GM19099 (cell line): ENCODE measurements around the gene ZFP36L2.

Source experiments
- POLR2A ChIP-seq: IDR thresholded peaks from 3 replicates; pipeline ENCODE4 v1.6.1; 2011; ENCODE audit warnings: low read depth; ENCODE audit not compliant: insufficient read length; ENCODE audit errors: extremely low read depth

ZFP36L2 gene

GRCh38 chr2:43230351-43230885 lies 4.0 kb upstream of the ZFP36L2 start:
- TF ChIP-seq POLR2A, result no peak

- no peak for TF ChIP-seq POLR2A
Observed at GRCh38 chr2:43228756-43229659, 2.6 kb upstream of the ZFP36L2 start.

DNA sequence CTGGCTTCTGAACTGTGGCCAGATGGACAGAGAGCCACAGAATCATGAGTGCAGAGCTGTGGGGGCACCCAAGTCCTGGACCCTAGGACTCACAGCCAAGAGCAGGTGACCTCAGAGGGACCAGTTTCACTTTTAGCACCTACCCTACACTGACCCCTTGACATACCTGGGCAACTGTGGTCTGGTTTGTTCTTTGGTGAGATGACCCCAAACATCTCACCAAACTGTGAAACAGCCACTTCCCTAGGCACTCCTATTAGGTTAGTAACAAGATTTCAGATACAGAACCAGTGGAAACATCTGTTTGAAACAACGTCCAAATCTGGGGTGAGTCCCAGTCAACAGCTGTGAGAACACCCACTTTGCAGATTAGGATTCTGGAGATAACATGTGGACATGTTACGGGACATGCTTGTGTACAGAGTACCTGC lies 1.9 kb upstream of the ZFP36L2 start:
- TF ChIP-seq POLR2A, result no peak

DNA sequence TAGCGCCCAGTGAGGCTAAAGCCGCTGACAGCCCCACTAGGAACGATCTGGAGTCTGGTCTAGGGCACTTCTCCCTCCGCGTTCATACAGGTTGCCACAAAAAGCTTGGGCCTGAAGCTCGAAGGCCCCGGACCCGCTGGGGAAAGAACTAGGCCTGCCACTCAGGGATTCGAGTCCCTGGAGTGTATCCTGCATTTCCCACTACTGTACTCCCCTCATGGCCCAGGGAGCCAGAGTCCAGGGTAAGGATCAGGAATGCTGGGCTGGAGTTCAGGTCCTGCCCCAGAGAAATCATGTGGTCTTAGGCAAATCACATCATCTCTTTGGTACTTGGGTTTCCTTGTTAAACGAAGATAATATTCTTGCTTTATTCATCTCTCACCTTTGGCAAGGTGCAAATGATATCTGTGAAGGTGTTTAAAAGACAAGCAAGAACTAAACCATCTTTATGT lies 1.4 kb upstream of the ZFP36L2 start:
- TF ChIP-seq POLR2A, result no peak

- peak; percentile 42 for TF ChIP-seq POLR2A
Observed at GRCh38 chr2:43226955-43227829, 786 bp upstream of the ZFP36L2 start.

GRCh38 chr2:43225788-43226557 lies 433 bp downstream of the ZFP36L2 start:
- TF ChIP-seq POLR2A, result no peak

- TF ChIP-seq POLR2A, result peak; percentile 21
Observed at GRCh38 chr2:43225093-43225787, 1.2 kb downstream of the ZFP36L2 start.

DNA sequence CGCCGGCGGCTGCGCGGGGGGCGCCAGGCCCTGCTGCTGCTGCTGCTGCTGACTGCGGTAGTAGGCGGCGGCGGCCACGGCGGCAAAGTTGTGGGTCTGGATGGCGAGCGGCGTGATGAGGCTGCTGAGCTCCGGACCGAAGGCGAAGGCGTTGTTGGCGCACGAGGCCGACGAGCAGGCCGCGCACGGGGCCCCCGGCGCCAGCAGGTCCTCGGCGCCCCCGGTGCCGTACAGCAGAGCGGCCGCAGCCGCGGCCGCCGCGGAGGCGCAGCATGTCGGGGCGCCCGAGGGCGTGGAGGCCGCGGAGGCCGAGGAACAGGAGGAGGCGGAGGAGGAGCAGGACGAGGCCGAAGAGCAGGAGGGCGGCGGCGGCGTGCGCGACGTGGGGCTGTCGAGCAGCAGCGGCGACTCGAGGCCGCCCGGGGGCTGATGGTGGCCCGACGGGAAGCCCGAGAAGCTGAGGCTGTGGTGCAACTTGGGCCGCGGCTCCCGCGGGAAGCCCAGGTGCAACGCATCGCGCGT lies 1.8 kb downstream of the ZFP36L2 start:
- peak; percentile 17 for TF ChIP-seq POLR2A

DNA sequence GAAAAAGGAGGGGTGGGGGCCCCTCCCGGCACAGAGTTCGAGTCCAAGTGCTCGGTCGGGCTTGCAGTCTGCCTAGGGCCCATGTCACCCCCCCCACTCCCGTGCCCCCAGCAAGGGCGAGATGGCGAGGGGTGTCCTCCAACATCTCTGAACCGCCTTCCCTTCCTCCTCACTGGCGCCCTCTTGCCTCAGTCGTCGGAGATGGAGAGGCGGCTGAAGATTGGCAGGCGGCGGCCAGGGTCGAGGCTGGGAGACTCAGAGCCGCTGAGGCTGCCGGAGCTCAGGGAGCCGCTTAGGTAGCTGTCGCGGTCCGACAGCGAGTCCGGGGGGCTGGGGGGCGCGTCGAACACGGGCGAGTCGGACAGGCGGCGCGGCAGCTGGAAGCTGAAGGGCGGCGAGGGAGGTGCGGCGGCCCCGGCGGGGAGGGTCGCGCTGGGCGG lies 2.3 kb downstream of the ZFP36L2 start:
- peak; percentile 23 for TF ChIP-seq POLR2A

- no peak for TF ChIP-seq POLR2A
Observed at GRCh38 chr2:43223521-43224001, 2.8 kb downstream of the ZFP36L2 start.

DNA sequence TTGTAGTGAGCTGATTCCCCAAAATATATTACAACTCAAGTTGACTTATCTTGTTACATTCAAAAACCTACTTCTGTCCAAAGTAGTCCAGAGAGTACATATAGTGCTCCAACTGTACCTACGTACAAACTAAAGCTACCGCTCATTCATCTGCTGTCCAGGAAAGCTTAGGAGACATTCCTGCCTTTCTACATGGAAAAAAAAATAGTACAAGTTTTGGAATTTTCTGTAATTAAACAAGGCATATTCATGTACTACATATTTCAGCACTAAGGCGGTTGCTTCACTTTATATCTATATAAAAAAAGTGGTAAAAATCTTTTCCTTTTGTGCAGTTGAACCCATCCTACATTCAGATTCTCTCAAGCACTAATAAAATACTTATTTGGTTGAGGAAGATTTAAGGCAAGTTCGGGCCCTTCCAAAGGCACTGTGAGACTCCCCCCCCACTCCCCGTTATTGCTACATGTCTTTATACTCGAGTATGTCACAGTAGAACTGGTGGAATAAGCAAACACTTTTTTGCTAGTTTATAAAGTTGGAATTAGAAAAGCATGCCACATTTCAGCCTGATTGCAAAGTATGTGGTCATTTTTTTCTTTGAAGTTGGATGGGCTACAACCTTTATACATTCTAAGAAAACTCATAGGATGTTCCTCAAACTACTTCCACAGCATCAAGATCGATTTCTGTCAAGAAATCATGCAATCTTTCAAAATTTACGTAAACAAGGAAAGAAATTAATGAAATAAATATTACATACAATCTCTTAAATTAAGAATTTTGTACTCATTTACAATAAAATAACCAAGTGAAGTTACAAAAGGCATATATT lies 3.7 kb downstream of the ZFP36L2 start:
- no peak for TF ChIP-seq POLR2A

GRCh38 chr2:43221763-43222474 lies 4.5 kb downstream of the ZFP36L2 start:
- no peak for TF ChIP-seq POLR2A
